Measurements from ENCODE around the gene EFCAB6. TPM values are rescaled to one million over a fixed set of nuclear protein-coding genes. Genes with fewer than 3 reads are reported as not detected.

The EFCAB6 gene
- total RNA-seq, 1 experiment from 2014 or later: 0.94 TPM

DNA sequence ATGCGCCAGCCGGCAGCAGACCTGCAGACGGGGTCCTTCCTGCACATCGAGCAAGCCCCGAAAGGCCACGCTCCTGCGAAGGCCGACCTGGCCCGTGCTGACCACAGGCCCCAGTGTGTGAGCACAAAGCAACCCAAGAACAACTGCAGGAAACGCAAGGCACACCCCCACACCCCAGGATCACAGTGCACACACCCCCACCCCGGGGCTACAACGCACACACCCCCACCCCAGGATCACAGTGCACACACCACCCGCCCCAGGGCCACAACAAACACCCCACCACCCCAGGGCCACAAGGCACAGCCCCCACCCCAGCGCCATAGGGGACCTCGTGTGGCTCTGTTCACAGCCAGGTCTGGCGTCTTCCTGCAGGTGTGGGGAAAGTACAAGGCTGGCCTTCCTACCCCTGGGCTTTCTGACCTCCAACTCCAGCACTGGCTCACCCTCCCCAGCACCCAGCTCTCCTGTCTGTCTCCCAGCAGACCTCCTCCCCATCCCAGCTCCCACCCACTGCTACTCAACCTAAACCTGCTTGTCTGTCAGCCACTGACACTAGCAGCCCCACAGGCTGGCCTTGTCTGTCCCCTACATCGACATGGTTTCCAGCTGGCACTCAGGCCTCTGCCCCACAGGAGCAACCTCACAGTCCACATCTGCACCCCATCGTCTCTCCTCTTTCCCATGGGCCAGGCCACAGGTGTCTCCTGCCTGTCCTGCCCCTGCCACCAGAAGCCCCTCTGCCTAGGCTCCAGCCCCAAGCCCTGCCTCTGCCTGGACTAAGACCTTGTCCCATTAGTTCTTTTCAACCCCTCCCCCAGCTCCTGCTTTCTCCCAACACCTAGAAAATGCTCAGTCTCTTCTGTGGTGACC, 20.5 kb upstream of the EFCAB6 start:
- DNase-seq (ENCODE audit: low spot score) (no peak), ATAC-seq (no peak)
- Mint-ChIP-seq H3K36me3 (no peaks in the 10 kb centered on the region), H3K27me3 (ENCODE audit: low read depth) (no peaks in the 10 kb centered on the region), H3K4me3 (no peak overlapping the region), H3K27ac (no peak overlapping the region), H3K9me3 (no peaks in the 10 kb centered on the region), H3K4me1 (peaks cover 9% of the 10 kb centered on the region)
- CTCF ChIA-PET: interaction anchor here (1.3 kb wide), 1 partner anchor 12 kb away, joined by 3 read pairs; no protein-coding TSS in a partner anchor
- TF ChIP-seq, protein P1, sequence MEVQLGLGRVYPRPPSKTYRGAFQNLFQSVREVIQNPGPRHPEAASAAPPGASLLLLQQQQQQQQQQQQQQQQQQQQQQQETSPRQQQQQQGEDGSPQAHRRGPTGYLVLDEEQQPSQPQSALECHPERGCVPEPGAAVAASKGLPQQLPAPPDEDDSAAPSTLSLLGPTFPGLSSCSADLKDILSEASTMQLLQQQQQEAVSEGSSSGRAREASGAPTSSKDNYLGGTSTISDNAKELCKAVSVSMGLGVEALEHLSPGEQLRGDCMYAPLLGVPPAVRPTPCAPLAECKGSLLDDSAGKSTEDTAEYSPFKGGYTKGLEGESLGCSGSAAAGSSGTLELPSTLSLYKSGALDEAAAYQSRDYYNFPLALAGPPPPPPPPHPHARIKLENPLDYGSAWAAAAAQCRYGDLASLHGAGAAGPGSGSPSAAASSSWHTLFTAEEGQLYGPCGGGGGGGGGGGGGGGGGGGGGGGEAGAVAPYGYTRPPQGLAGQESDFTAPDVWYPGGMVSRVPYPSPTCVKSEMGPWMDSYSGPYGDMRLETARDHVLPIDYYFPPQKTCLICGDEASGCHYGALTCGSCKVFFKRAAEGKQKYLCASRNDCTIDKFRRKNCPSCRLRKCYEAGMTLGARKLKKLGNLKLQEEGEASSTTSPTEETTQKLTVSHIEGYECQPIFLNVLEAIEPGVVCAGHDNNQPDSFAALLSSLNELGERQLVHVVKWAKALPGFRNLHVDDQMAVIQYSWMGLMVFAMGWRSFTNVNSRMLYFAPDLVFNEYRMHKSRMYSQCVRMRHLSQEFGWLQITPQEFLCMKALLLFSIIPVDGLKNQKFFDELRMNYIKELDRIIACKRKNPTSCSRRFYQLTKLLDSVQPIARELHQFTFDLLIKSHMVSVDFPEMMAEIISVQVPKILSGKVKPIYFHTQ (CRISPR knock-in tag; IDR thresholded peaks at IDR 0.05): no peak
- TF ChIP-seq SP1 (CRISPR knock-in tag; conservative IDR thresholded peaks at IDR 0.05) (no peak), FOXK1 (CRISPR knock-in tag; IDR thresholded peaks at IDR 0.05) (no peak), MLX (CRISPR knock-in tag; IDR thresholded peaks at IDR 0.05) (no peak), ZNF138 (CRISPR knock-in tag; conservative IDR thresholded peaks at IDR 0.05) (no peak), NR2C2 (CRISPR knock-in tag; IDR thresholded peaks at IDR 0.05) (no peak), JAZF1 (CRISPR knock-in tag; IDR thresholded peaks at IDR 0.05) (no peak), KAT7 (CRISPR knock-in tag; IDR thresholded peaks at IDR 0.05; ENCODE audit: borderline replicate concordance) (no peak)
- TF ChIP-seq, protein P2, sequence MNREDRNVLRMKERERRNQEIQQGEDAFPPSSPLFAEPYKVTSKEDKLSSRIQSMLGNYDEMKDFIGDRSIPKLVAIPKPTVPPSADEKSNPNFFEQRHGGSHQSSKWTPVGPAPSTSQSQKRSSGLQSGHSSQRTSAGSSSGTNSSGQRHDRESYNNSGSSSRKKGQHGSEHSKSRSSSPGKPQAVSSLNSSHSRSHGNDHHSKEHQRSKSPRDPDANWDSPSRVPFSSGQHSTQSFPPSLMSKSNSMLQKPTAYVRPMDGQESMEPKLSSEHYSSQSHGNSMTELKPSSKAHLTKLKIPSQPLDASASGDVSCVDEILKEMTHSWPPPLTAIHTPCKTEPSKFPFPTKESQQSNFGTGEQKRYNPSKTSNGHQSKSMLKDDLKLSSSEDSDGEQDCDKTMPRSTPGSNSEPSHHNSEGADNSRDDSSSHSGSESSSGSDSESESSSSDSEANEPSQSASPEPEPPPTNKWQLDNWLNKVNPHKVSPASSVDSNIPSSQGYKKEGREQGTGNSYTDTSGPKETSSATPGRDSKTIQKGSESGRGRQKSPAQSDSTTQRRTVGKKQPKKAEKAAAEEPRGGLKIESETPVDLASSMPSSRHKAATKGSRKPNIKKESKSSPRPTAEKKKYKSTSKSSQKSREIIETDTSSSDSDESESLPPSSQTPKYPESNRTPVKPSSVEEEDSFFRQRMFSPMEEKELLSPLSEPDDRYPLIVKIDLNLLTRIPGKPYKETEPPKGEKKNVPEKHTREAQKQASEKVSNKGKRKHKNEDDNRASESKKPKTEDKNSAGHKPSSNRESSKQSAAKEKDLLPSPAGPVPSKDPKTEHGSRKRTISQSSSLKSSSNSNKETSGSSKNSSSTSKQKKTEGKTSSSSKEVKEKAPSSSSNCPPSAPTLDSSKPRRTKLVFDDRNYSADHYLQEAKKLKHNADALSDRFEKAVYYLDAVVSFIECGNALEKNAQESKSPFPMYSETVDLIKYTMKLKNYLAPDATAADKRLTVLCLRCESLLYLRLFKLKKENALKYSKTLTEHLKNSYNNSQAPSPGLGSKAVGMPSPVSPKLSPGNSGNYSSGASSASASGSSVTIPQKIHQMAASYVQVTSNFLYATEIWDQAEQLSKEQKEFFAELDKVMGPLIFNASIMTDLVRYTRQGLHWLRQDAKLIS (CRISPR knock-in tag; IDR thresholded peaks at IDR 0.05; ENCODE audit: borderline replicate concordance): no peak
- TF ChIP-seq, protein P3, sequence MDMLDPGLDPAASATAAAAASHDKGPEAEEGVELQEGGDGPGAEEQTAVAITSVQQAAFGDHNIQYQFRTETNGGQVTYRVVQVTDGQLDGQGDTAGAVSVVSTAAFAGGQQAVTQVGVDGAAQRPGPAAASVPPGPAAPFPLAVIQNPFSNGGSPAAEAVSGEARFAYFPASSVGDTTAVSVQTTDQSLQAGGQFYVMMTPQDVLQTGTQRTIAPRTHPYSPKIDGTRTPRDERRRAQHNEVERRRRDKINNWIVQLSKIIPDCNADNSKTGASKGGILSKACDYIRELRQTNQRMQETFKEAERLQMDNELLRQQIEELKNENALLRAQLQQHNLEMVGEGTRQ (CRISPR knock-in tag; IDR thresholded peaks at IDR 0.05): no peak
- POLR2A ChIA-PET: interaction anchor here (0.6 kb wide), 2 partner anchors 12 to 36 kb away, joined by 3 to 5 read pairs; no protein-coding TSS in a partner anchor

DNA sequence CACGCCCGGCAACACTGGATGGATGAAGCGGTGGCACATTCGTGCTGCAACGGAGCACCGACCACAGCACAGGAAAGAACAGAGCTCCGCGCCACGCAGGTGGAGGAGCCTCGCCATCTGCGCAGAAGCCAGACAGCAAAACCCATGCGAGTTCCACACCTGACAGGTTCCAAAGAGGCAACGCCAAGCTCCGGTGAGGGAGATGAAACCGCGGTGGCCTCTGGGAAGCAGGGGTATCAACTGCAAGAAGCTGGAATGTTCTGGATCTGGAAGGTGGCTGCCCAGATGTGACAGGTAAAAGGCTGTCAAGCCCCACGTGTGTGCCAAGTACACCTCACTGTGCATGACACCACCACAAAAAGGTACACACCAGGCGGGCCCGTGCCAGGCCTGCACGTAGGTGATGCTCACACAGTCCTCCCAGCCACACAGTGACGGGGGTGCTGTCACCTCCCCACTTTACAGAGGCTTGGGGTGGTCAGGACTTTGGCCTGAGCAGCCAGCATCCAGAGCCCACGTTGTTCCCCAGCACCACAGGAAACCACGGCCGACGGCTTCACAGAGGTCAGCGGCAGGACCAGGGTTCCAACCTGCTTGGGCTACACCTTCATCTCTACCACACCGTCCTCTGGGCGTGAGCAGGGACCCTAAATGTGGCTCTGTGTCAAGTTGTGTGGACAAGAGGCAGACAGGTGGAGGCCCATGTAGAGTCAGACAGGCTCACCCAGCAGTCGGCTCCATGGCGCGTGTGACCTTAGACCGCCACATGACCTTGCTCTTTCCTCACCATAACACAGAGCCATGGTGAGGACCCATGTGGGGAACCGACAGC, 19.7 kb upstream of the EFCAB6 start:
- ChIA-PET CTCF (interaction anchor here (6.3 kb wide), 1 partner anchor 52 kb away, joined by 69 read pairs; no protein-coding TSS in a partner anchor), POLR2A (no interaction called here)
- H3K27ac Mint-ChIP-seq: no peak overlapping the region
- H3K4me3 Mint-ChIP-seq: no peak overlapping the region
- no peaks in the 10 kb centered on the region for H3K27me3 Mint-ChIP-seq (ENCODE audit: low read depth)
- DNase-seq (ENCODE audit: low spot score): no peak
- TF ChIP-seq ATF3 (CRISPR knock-in tag; conservative IDR thresholded peaks at IDR 0.05): no peak
- TF ChIP-seq TCF7 (CRISPR knock-in tag; IDR thresholded peaks at IDR 0.05; ENCODE audit: low read depth): no peak
- no peak for TF ChIP-seq SMAD4 (CRISPR knock-in tag; IDR thresholded peaks at IDR 0.05)
- TF ChIP-seq ZBTB21 (CRISPR knock-in tag; IDR thresholded peaks at IDR 0.05; ENCODE audit: borderline replicate concordance): no peak
- no peak for TF ChIP-seq ZNF281 (CRISPR knock-in tag; IDR thresholded peaks at IDR 0.05)
- H3K36me3 Mint-ChIP-seq: no peaks in the 10 kb centered on the region
- no peak for ATAC-seq
- peaks cover 9% of the 10 kb centered on the region for H3K4me1 Mint-ChIP-seq
- H3K9me3 Mint-ChIP-seq: no peaks in the 10 kb centered on the region
